OCI-M2 (cell line): ENCODE results near the gene ZFHX3.

Experiments used
- DNase-seq: peaks from one replicate; lab custom pipeline; 2025; ENCODE audit not compliant: unreplicated experiment; lab: John Stamatoyannopoulos, UW

Gene ZFHX3

DNA sequence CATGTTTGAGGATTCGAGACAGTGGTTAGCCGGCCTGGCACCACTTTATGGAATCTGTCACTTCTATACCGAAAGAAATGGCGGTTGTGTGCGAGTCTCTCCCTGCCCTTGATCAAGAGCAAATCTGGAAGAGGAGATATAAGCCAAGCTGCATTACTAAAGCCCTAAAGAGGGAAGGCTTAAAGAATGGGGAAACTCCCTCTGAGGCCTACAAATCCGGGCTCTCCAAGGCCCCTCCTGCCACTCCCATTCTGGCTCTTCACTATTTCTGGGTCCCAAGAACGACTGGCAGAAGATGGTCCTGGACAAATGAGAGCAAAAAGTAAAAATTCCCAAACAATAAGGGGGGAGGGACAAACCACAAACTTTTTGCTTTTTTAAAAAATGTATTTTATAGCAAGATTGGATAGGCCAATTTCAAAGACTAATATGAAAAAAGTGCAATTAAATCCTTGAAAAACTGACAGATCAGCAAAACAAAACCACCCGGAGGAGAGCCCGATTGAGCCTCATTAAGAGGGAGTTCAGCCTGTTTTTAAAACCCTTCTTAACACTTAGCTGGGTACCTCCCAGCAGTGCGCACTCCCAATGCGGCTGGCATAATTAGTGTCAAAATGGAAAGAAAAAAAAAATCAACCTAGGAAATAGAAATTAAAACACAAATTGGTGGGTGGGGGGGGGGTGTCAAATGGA is 193.5 kb downstream of the ZFHX3 start:
- no peak for DNase-seq

DNA sequence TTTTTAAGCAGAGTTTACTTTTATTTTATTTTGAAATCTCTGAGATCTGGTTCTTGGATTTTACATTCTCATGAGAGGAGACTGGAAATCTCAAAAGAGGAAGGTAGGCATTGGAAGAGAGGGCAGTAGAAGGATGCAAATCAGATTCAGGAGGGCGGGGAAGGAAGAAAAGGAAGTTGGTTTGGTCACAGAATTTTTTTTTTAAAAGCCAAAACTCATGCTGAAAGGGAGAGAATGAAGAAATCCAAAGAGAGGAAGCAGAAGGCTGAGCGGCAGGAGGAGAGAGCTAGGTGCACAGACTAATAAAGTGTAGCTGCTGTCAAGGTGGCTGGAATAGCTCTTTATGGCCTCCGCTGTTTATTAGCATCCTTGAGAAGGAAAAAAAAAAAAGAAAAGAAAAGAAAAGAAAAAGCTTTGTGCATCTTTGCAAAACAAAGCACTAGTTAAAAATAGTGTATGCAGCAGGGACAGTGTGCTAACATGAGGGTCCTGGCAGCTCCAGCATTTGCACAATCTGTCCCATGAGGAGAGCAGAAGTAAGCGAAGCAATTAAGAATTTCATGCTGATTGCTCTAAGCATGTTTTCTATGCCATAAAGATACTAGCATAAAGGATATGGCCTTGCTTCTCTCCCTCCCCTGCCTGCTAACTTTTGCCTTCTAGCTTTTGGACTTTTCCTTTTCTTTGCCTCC is 194.2 kb downstream of the ZFHX3 start:
- no peak for DNase-seq

- no peak for DNase-seq
Observed at GRCh38 chr16:72852421-72852820, 195.5 kb downstream of the ZFHX3 start.

GRCh38 chr16:72850853-72851252 is 197.1 kb downstream of the ZFHX3 start:
- DNase-seq = no peak

GRCh38 chr16:72850021-72850420 is 197.9 kb downstream of the ZFHX3 start:
- no peak for DNase-seq

DNA sequence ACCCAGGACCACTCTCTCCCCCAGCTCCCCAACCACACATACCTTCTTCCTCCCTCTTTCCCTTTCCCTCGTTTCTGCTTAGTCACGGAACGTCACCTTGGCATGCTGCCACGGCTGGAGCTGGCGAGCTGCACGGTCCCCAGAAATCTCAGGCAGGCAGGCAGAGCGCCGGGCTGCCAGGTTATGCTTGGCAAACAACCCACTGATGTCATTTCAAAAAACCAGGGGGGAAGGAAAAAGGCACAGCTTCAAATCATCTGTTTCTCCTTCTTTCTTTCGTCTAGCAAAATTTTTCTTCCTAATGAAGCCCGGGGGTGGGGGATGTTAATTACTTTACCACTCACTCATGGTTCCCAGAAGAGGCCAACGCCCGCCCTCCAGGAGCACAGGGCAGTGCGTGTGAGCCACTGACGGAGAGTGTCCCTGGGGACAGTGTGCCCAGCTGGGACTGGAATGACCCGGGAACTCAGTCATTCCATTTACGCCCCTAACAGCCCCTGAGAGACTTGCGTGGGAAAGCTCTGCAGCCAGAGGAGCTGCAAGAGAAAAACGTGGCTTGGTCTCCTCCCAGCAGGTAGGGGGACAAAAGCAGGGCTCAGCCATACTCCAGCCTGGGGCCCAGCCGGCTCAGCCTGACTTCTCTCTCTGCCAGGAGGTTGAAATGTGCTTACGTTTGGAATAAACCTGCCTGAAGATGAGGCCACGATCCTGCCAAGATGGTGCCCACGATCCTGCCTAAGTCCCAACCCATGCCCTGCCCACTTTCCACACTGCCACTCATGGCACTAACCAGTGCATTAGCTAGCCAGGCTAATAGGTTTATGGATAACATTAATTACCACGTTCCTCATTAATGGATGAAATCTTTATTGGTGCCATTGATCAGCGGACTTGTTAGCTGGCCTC is 198.9 kb downstream of the ZFHX3 start:
- DNase-seq = no peak

- no peak for DNase-seq
Observed at GRCh38 chr16:72848028-72848400, 199.9 kb downstream of the ZFHX3 start.

DNA sequence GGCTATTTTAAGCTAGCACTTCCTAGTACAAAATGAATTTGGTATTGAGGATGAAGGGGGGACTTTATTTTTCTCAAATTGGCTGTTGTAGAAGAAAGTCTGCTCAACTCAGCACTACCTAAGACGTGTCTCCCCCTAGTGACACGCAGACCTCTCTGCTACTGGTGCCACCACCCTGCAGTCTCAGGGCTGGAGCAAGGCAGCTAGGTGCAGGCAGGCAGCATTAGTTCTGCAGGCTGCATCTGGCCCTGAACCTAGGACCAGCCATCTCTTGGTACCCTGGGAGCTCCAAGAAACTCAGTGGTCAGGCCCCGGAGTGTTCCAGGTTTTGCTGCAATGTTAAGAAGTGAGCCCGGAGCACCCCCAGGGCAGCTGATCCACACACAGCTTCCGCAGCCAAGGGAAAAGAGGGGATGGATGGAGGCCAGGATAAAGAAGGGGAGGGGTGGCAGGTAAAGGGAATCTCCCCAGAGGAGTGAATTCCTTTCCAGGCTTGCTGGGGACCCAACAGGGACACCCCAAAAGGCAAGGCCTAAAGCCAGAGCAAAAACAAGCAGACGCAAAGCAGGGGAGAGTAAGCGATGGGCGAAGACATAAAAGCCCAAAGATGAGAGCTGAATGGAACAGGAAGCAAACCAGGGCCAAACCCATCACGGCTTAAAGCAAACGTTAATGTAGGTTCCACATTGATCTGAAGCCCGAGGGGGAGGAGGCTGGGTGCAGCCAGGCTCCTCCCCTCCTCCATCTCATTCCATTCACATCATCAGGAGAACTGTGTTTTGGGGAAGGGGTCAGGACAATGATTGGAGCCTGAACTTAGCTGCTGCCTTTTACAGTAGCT is 200.5 kb downstream of the ZFHX3 start:
- DNase-seq = no peak

DNA sequence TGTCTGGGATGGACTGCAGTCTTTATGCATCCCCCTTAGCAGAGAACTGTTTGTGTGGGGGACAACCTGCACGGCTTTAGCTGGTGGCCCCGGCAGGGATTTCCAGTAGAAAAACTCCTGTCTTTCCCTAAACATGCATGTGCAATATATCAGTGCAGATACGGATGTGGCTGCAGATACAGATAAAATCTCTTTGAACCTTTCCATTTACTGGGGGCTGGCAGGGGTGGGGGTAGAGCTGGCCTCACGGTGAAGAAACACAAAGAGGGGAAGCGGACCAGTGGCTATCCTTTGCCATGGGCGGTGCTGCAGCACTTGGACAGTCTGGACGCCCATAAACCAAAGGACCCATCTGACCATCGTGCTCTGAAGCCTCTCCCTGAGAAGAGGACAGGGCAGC is 201.3 kb downstream of the ZFHX3 start:
- DNase-seq = no peak

GRCh38 chr16:72845322-72846020 is 202.5 kb downstream of the ZFHX3 start:
- DNase-seq = no peak

DNA sequence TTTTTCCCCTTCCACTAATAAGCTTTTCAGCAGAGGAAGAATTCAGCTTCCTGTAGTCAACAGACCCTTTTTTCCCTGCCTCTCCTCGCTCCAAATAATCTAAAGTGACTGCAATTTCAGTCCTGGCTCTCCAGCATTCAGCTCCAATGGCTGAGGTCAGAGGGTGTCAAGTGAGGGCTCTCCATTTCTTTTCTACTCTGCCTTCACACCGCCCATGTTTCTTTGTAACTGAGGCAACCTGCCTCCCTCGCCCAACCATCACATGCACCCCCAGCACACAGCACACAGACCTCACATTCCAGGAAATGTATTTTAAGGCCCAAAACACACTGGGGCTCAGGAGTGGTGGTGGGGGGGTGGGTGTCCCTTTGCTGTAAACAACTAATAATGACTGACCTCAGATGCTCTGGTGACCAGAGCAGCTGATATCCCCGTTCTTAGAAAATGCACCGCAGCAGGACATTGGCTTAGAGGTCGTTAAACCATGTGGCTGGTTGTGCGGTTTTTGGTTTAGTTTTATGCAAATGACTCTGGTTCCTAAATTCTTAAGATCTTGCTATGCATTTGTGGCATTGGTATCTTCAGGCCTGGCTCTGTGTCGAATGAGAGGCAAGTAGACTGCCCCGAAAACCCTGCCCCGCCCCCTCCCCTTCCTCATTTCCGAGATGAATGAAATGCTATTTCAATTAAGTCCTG is 203.6 kb downstream of the ZFHX3 start:
- no peak for DNase-seq

DNA sequence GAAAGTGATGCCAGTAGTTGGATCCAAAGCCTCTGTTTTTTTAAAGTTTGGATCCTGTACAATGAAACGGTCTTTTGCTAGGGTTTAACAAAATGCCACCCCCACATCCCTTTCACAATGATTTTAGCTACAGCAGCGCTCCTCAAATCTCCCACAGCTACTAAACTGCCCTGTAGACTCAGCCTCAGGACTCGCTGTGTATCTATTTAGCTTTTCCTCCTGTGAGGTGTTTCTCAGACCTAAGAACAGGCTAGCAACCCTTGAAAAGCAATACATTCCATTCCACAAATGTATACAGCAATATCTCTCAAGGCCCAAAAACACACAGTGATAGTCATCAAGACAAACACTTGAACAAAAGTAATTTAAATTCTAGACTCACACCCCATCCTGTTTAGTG is 206.4 kb downstream of the ZFHX3 start:
- DNase-seq = no peak

DNA sequence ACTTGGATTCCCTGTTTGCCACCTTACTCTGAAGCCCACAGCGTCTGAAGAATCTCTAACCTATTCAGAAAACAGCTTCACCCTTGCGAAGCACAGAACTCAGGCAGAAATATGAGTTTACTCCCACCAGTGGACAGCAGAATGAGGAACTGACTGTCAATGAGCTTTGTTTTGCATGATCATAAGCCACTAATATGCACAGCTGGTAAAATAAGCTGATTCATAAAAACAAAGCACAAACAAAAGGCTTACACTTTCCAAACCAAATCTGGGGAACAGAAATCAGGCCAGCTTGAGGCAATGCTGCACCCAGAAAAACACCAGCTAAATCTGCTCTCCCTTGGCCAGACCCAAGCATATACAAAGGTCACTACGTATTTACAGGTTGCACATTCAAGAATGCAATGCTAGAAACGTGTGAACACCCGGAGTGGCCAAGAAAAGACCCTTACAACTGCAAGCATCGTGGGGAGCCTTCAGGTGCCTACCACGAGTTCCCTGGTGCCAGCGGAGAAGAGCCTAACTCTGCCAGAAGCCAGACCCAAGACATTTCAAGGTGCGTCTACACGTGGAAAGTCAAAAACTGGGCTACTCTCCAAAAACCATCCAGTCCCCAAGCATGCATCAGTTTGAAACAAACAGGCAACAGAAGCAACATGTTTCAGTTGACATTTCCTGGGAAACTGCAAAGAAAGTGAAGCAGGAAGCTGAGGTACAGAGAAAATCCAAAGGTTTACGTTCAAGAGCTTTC is 207.1 kb downstream of the ZFHX3 start:
- no peak for DNase-seq

GRCh38 chr16:72838951-72839350 is 209.0 kb downstream of the ZFHX3 start:
- DNase-seq = no peak

DNA sequence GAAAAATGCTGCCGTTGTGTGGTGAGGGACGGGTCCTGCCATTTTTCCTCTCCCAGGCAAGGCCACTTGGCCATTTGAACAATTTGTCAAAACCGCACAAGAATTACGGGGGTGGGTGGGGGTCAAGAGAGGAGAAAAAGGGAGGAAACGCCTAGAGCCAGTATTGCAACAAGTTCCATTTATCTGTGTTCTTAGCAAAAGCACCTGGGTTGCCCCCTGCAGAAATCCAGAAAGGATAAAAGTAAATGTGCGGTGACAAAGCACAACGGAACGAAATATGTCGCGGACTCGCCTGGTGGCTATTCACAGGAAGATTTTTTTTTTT is 209.4 kb downstream of the ZFHX3 start:
- no peak for DNase-seq

GRCh38 chr16:72837846-72838585 is 209.9 kb downstream of the ZFHX3 start:
- DNase-seq = no peak

GRCh38 chr16:72836985-72837384 is 210.9 kb downstream of the ZFHX3 start:
- no peak for DNase-seq

GRCh38 chr16:72836181-72836580 is 211.7 kb downstream of the ZFHX3 start:
- no peak for DNase-seq

DNA sequence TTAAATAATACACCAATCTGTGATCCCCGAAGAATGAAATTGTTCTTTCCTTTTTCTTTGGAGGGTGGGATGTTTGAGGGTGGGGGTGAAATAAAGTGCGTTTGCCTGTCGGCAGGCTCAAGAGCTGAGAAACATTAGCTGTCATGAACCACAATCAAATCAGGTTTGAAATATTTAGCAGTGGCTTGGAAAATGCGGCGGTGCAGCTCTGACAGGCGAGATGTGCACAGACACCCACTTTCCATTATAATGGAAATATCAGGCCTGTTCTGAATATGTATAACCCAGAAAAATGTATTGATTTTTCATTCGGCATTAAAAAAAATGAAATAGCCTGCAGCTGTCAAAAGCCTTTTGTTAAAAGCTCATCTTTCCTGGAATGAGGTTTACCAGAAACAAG is 212.8 kb downstream of the ZFHX3 start:
- DNase-seq = no peak
